GM19463 (cell line): Measurements from ENCODE around the gene ARAP1.

ENCODE experiments used
- ATAC-seq: cut with Tn5 transposase; IDR thresholded peaks from one replicate; pipeline ENCODE4 v1.9.1; 2021; ENCODE audit warnings: mild to moderate bottlenecking, moderate library complexity; ENCODE audit not compliant: unreplicated experiment

Gene ARAP1

GRCh38 chr11:72705442-72706365 is 46.5 kb downstream of the ARAP1 start:
- ATAC-seq: no peak

- ATAC-seq: no peak
Observed at GRCh38 chr11:72704783-72705265, 47.4 kb downstream of the ARAP1 start.

- ATAC-seq: no peak
Observed at GRCh38 chr11:72704028-72704782, 48.0 kb downstream of the ARAP1 start.

- no peak for ATAC-seq
Observed at GRCh38 chr11:72703267-72704008, 48.8 kb downstream of the ARAP1 start.

- no peak for ATAC-seq
Observed at GRCh38 chr11:72702577-72703241, 49.5 kb downstream of the ARAP1 start.

GRCh38 chr11:72702096-72702495 is 50.1 kb downstream of the ARAP1 start:
- ATAC-seq: no peak

- ATAC-seq: no peak
Observed at GRCh38 chr11:72701466-72701865, 50.7 kb downstream of the ARAP1 start.

GRCh38 chr11:72700146-72700545 is 52.1 kb downstream of the ARAP1 start:
- no peak for ATAC-seq

GRCh38 chr11:72697814-72698213 is 54.4 kb downstream of the ARAP1 start:
- ATAC-seq: no peak

GRCh38 chr11:72696866-72697700 is 55.1 kb downstream of the ARAP1 start:
- ATAC-seq: no peak

GRCh38 chr11:72695354-72695753 is 56.9 kb downstream of the ARAP1 start:
- no peak for ATAC-seq

GRCh38 chr11:72693271-72693968 is 58.8 kb downstream of the ARAP1 start:
- ATAC-seq: no peak

- ATAC-seq: no peak
Observed at GRCh38 chr11:72692498-72693237, 59.5 kb downstream of the ARAP1 start.

- no peak for ATAC-seq
Observed at GRCh38 chr11:72690166-72690565, 62.0 kb downstream of the ARAP1 start.

GRCh38 chr11:72688929-72689328 is 63.3 kb downstream of the ARAP1 start:
- no peak for ATAC-seq

GRCh38 chr11:72688486-72688885 is 63.7 kb downstream of the ARAP1 start:
- no peak for ATAC-seq

- ATAC-seq: no peak
Observed at GRCh38 chr11:72687326-72687725, 64.9 kb downstream of the ARAP1 start.

- ATAC-seq: no peak
Observed at GRCh38 chr11:72686639-72687220, 65.5 kb downstream of the ARAP1 start.
